ENCODE results near the gene ABHD17A. TPM values are rescaled to one million over a fixed set of nuclear protein-coding genes. Genes with fewer than 3 reads are reported as not detected.

The ABHD17A gene
- polyA plus RNA-seq, 1 donor (not counting 4 experiments of a cell fraction or from before 2014, with no cell fraction given) = 27.2 TPM

DNA sequence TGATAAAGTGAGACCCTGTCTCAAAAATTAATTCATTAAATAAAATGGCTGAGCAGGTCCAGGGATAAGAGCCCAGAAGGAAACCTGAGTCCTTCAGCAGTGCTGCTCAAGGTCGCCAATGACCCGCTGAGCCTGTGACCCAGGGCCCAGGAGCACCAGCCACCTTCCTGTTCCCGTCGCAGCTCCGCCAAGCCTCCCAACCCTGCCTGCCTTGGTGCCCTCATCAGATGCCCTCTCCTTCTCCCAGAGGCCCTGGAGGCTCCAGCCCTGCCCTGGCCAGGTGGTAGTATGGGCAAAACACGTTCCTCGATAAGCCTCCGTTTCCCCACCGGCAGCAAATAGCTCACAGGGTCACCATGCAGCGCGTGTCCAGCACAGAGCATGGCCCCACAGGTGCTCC is 39.7 kb downstream of the ABHD17A start:
- Histone ChIP-seq H3K36me3 (ENCODE audit: control insufficient read depth in 2 of 2, extremely low read depth in 1 of 2, insufficient read depth in 2 of 2, low read length in 2 of 2) (peaks cover 4 to 12% of the 10 kb centered on the region in 2 experiments), H2AFZ (ENCODE audit: control insufficient read depth, low read length) (no peak overlapping the region), H3K4me2 (ENCODE audit: control insufficient read depth, extremely low read depth, insufficient read depth, low read depth, low read length) (no peak overlapping the region), H3K79me2 (ENCODE audit: control insufficient read depth, insufficient read depth, low read length) (peaks cover 73% of the 10 kb centered on the region), H3K9ac (ENCODE audit: control insufficient read depth, extremely low read depth, insufficient read depth, low read length) (no peak overlapping the region), H3K27me3 (ENCODE audit: control insufficient read depth, extremely low read depth, insufficient read depth, low read length) (no peaks in the 10 kb centered on the region), H3K9me1 (ENCODE audit: control insufficient read depth, extremely low read depth, insufficient read depth, low read length) (no peaks in the 10 kb centered on the region), H4K20me1 (ENCODE audit: control insufficient read depth, extremely low read depth, insufficient read depth, low read length) (peaks cover 24% of the 10 kb centered on the region), H3K4me3 (ENCODE audit: control insufficient read depth in 2 of 3, extremely low read depth in 1 of 3, insufficient read depth in 2 of 3, low read depth in 1 of 3, low read length in 3 of 3) (no peak overlapping the region), H3K27ac (ENCODE audit: control insufficient read depth, insufficient read depth, low read length) (no peak overlapping the region), H3K4me1 (ENCODE audit: control insufficient read depth, extremely low read depth, insufficient read depth, low read length) (peaks cover 62% of the 10 kb centered on the region), H3K9me3 (ENCODE audit: control insufficient read depth, low read depth, low read length) (no peaks in the 10 kb centered on the region)
- dilution Hi-C loops (cut with MboI; ENCODE audit: extremely low pct_ligation_motif_present, low sequenced_read_pairs) = no loop called here
- FAIRE-seq = no peak
- TF ChIP-seq, protein P1, sequence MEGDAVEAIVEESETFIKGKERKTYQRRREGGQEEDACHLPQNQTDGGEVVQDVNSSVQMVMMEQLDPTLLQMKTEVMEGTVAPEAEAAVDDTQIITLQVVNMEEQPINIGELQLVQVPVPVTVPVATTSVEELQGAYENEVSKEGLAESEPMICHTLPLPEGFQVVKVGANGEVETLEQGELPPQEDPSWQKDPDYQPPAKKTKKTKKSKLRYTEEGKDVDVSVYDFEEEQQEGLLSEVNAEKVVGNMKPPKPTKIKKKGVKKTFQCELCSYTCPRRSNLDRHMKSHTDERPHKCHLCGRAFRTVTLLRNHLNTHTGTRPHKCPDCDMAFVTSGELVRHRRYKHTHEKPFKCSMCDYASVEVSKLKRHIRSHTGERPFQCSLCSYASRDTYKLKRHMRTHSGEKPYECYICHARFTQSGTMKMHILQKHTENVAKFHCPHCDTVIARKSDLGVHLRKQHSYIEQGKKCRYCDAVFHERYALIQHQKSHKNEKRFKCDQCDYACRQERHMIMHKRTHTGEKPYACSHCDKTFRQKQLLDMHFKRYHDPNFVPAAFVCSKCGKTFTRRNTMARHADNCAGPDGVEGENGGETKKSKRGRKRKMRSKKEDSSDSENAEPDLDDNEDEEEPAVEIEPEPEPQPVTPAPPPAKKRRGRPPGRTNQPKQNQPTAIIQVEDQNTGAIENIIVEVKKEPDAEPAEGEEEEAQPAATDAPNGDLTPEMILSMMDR (optimal IDR thresholded peaks at IDR 0.05 in 1 of 3, IDR thresholded peaks at IDR 0.05 in 1 of 3, conservative IDR thresholded peaks at IDR 0.05 in 1 of 3; ENCODE audit: extremely low read depth in 1 of 3, insufficient read depth in 2 of 3, low read length in 3 of 3) = no peak
- no peak for TF ChIP-seq EZH2 (IDR thresholded peaks at IDR 0.05; ENCODE audit: low read length)
- no peak for DNase-seq (ENCODE audit: low read depth, low spot score)

DNA sequence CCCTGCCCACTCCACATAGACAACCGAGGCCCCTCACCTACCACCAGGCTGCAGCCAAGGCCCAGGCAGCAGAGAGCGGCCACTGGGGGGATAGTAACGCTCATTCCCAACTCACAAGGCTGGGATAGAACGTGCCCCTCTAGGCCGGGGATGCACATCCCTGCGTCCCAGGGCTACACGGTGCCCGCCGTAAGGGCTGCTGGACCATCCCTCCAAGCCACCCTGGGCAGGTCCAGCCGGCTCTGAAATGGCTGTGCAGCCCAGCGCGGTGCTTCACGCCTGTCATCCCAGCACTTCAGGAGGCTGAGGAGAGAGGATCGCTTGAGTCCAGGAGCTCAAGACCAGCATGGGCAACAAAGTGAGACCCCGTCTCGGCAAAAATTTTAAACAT is 40.2 kb downstream of the ABHD17A start:
- Histone ChIP-seq H2AFZ (ENCODE audit: control insufficient read depth, low read length) (no peak overlapping the region), H3K9ac (ENCODE audit: control insufficient read depth, extremely low read depth, insufficient read depth, low read length) (peak overlapping the region; percentile 72), H3K36me3 (ENCODE audit: control insufficient read depth in 2 of 2, extremely low read depth in 1 of 2, insufficient read depth in 2 of 2, low read length in 2 of 2) (peaks cover 6 to 14% of the 10 kb centered on the region in 2 experiments), H3K27ac (ENCODE audit: control insufficient read depth, insufficient read depth, low read length) (no peak overlapping the region), H4K20me1 (ENCODE audit: control insufficient read depth, extremely low read depth, insufficient read depth, low read length) (peaks cover 27% of the 10 kb centered on the region), H3K9me3 (ENCODE audit: control insufficient read depth, low read depth, low read length) (no peaks in the 10 kb centered on the region), H3K27me3 (ENCODE audit: control insufficient read depth, extremely low read depth, insufficient read depth, low read length) (no peaks in the 10 kb centered on the region), H3K79me2 (ENCODE audit: control insufficient read depth, insufficient read depth, low read length) (peaks cover 78% of the 10 kb centered on the region), H3K4me3 (ENCODE audit: control insufficient read depth in 2 of 3, extremely low read depth in 1 of 3, insufficient read depth in 2 of 3, low read depth in 1 of 3, low read length in 3 of 3) (no peak overlapping the region), H3K4me2 (ENCODE audit: control insufficient read depth, extremely low read depth, insufficient read depth, low read depth, low read length) (no peak overlapping the region), H3K4me1 (ENCODE audit: control insufficient read depth, extremely low read depth, insufficient read depth, low read length) (peaks cover 62% of the 10 kb centered on the region), H3K9me1 (ENCODE audit: control insufficient read depth, extremely low read depth, insufficient read depth, low read length) (no peaks in the 10 kb centered on the region)
- no peak for FAIRE-seq
- dilution Hi-C loops (cut with MboI; ENCODE audit: extremely low pct_ligation_motif_present, low sequenced_read_pairs) = no loop called here
- DNase-seq (ENCODE audit: low read depth, low spot score) = no peak
- TF ChIP-seq, protein P1 (optimal IDR thresholded peaks at IDR 0.05 in 1 of 3, IDR thresholded peaks at IDR 0.05 in 1 of 3, conservative IDR thresholded peaks at IDR 0.05 in 1 of 3; ENCODE audit: extremely low read depth in 1 of 3, insufficient read depth in 2 of 3, low read length in 3 of 3) = no peak
- no peak for TF ChIP-seq EZH2 (IDR thresholded peaks at IDR 0.05; ENCODE audit: low read length)
